Stimulated activated CD8-positive, alpha-beta memory T cell treated with anti-CD3 and anti-CD28 coated beads, Interleukin-15, amount 100 ng/mL, for 24 hours (primary cell): ENCODE results near the gene MS4A4A.

Experiments
- DNase-seq: peaks from one replicate; pipeline ENCODE4 v3.0.0-alpha.2; 2020; ENCODE audit warnings: low read depth

The MS4A4A gene

DNA sequence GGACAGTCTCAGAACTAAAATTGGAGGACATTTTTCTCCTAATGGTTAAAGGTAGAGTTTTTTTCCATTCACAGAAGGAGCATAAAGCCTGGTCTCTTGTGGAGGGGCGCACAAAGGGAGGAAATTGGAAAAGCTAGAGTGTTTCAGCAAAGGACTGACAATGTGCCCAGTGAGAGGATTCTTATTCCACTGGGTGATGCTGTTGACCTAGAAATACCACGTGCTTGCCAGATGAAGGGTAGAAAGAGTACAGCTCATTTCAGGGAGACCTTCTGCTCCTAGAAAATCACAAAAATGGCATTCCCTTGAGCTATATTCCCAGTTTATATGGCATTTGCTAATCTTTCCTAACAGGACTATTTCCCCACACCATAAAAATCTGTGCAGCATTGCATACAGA is 67.7 kb downstream of the MS4A4A start:
- no peak for DNase-seq

DNA sequence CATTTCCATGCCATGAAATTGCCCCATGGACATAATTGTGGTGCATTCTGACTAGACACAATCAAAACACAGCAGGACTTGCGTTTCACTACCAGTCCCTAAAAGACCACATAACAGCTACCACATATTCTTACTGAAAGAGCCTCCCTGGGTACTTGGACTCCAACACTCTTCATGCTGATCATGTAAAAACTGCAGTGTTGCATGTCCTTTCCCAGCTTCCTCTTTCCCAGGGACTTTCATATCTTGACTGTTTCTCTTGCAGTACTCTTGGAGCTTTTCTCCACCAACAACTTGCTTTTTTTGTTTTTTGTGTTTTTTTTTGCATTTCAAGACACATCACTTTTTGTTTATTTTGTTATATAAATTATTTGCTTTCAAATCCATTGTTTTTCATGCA is 69.5 kb downstream of the MS4A4A start:
- no peak for DNase-seq

DNA sequence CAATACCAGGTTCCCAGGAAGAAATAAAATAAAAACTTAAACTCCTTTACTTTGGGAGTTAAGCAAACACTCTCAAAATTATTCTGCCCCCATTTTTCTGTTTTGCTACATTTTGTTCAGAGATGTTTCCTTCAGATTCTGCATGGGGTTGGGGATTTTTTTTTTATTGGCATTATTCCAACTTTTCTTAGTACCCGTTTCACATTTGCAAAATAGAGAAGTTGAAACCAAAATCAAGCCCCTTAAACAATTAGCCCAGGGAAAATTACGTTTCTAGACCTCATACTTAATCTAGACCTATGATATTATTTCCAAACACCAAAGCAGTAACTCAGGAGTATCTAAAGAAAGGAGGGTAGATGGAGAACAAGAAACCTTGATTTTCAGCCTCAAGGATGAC is 77.3 kb downstream of the MS4A4A start:
- DNase-seq = no peak
